HepG2 (cell line): Measurements from ENCODE around the gene LAPTM4A. TPM values are rescaled to one million over a fixed set of nuclear protein-coding genes. Genes with fewer than 3 reads are reported as not detected.
A peak's percentile ranks its signal among the peaks of the same experiment; 100 is the strongest.

Experiments used
- ARNT ChIP-seq: fragments of 450-650 bp; IDR thresholded peaks from 2 replicates; pipeline ENCODE4 v1.6.1; 2017
- CAMTA2 ChIP-seq: sonication (generic); formaldehyde crosslinking; IDR thresholded peaks from 2 replicates; pipeline ENCODE4 v1.4.0; 2020; ENCODE audit warnings: mild to moderate bottlenecking, missing genetic modification reagents, borderline replicate concordance
- CHD2 ChIP-seq: IDR thresholded peaks from 2 replicates; pipeline ENCODE4 v1.6.1; 2011; ENCODE audit warnings: low read depth, low read length, improper control_type of control experiment
- GTF3A ChIP-seq: sonication (generic); formaldehyde crosslinking; conservative IDR thresholded peaks from 2 replicates; pipeline ENCODE4 v1.4.0; 2020; ENCODE audit warnings: mild to moderate bottlenecking, missing genetic modification reagents
- JUNB ChIP-seq: sonication (generic); formaldehyde crosslinking; IDR thresholded peaks from 2 replicates; pipeline ENCODE4 v1.8.0; 2022; ENCODE audit warnings: missing genetic modification reagents, mild to moderate bottlenecking, borderline replicate concordance
- MIER2 ChIP-seq: IDR thresholded peaks from 2 replicates; pipeline ENCODE4 v1.6.1; 2016; ENCODE audit warnings: missing biosample characterization, missing genetic modification reagents
- POLR2G ChIP-seq: fragments of 200-400 bp; formaldehyde crosslinking; IDR thresholded peaks from 2 replicates; pipeline ENCODE4 v1.6.1; 2018; ENCODE audit warnings: mild to moderate bottlenecking, low read depth, low read length, moderate library complexity
- SETDB1 ChIP-seq: sonication (generic); formaldehyde crosslinking; IDR thresholded peaks from 2 replicates; pipeline ENCODE4 v1.5.1; 2020; ENCODE audit warnings: missing genetic modification reagents, mild to moderate bottlenecking, borderline replicate concordance
- SP4 ChIP-seq: sonication (generic); formaldehyde crosslinking; IDR thresholded peaks from 2 replicates; pipeline ENCODE4 v1.8.1; 2023; ENCODE audit warnings: mild to moderate bottlenecking, missing genetic modification reagents
- SRSF9 ChIP-seq: fragments of 200-400 bp; formaldehyde crosslinking; IDR thresholded peaks from 2 replicates; pipeline ENCODE4 v1.6.1; 2018; ENCODE audit warnings: borderline replicate concordance, mild to moderate bottlenecking, low read depth, low read length; ENCODE audit not compliant: insufficient read depth, poor library complexity, severe bottlenecking
- TCF7L2 ChIP-seq: IDR thresholded peaks from 2 replicates; pipeline ENCODE4 v1.6.1; 2011; ENCODE audit warnings: mild to moderate bottlenecking, low read depth, low read length, moderate library complexity
- TOPORS ChIP-seq: sonication (generic); formaldehyde crosslinking; IDR thresholded peaks from 2 replicates; pipeline ENCODE4 v1.8.0; 2023; ENCODE audit warnings: mild to moderate bottlenecking, missing genetic modification reagents
- TRIM24 ChIP-seq: sonication (generic); formaldehyde crosslinking; IDR thresholded peaks from 2 replicates; pipeline ENCODE4 v1.8.0; 2022; ENCODE audit warnings: mild to moderate bottlenecking, missing genetic modification reagents
- ZFP36 ChIP-seq: fragments of 150-350 bp; IDR thresholded peaks from 2 replicates; pipeline ENCODE4 v1.6.1; 2018; ENCODE audit warnings: borderline replicate concordance, low read length, low read depth; ENCODE audit not compliant: partially characterized antibody
- ZKSCAN5 ChIP-seq: sonication (generic); formaldehyde crosslinking; IDR thresholded peaks from 2 replicates; pipeline ENCODE4 v1.5.1; 2020; ENCODE audit warnings: mild to moderate bottlenecking, missing genetic modification reagents
- ZNF235 ChIP-seq: sonication (generic); formaldehyde crosslinking; IDR thresholded peaks from 2 replicates; pipeline ENCODE4 v1.8.1; 2023; ENCODE audit warnings: mild to moderate bottlenecking, missing genetic modification reagents, borderline replicate concordance
- ZNF547 ChIP-seq: sonication (generic); formaldehyde crosslinking; IDR thresholded peaks from 2 replicates; pipeline ENCODE4 v1.5.1; 2020; ENCODE audit warnings: mild to moderate bottlenecking, missing genetic modification reagents
- ZNF549 ChIP-seq: sonication (generic); formaldehyde crosslinking; IDR thresholded peaks from 2 replicates; pipeline ENCODE4 v1.5.0; 2020; ENCODE audit warnings: missing genetic modification reagents
- ZNF550 ChIP-seq: sonication (generic); formaldehyde crosslinking; IDR thresholded peaks from 2 replicates; pipeline ENCODE4 v1.4.0; 2020; ENCODE audit warnings: mild to moderate bottlenecking, missing genetic modification reagents, borderline replicate concordance
- ZNF570 ChIP-seq: sonication (generic); formaldehyde crosslinking; IDR thresholded peaks from 2 replicates; pipeline ENCODE4 v1.4.0; 2020; ENCODE audit warnings: mild to moderate bottlenecking, missing genetic modification reagents, borderline replicate concordance
- ZSCAN5A ChIP-seq: sonication (generic); formaldehyde crosslinking; IDR thresholded peaks from 2 replicates; pipeline ENCODE4 v1.8.0; 2022; ENCODE audit warnings: mild to moderate bottlenecking, missing genetic modification reagents, borderline replicate concordance
- polyA plus RNA-seq, 8 experiments: library from polyadenylated mRNA; depleted of rRNA in 3 of 8; stranded (reverse) in 7 of 8; unstranded in 1 of 8; fragments of >200 nt; fragmentation: Illumina TruSeq in 4 of 8; extraction: Trizol in 4 of 8; gene quantifications; 2 replicates each; pipeline versions ENCODE4 v1.2.1 to v1.2.3, GENCODE V29; 2011 to 2016; ENCODE audit warnings: low read depth in 4 of 8, missing spikeins in 1 of 8, mixed read lengths in 1 of 8; ENCODE audit not compliant: insufficient read depth in 1 of 8
- total RNA-seq, 5 experiments: library from RNA; depleted of rRNA; stranded (reverse); fragments of >200 nt; fragmentation: Illumina TruSeq; extraction: Trizol; gene quantifications; 2 replicates each; pipeline ENCODE4 v1.2.3, GENCODE V29; 2016; ENCODE audit warnings: low read depth in 1 of 5
- TF ChIP-seq, protein P1 (sequence below): sonication (generic); formaldehyde crosslinking; conservative IDR thresholded peaks from 2 replicates; pipeline ENCODE4 v1.4.0; 2020; ENCODE audit warnings: missing genetic modification reagents
- TF ChIP-seq, protein P2 (sequence below): sonication (generic); formaldehyde crosslinking; IDR thresholded peaks from 2 replicates; pipeline ENCODE4 v1.4.0; 2020; ENCODE audit warnings: mild to moderate bottlenecking, missing genetic modification reagents
- TF ChIP-seq, protein P3 (sequence below): sonication (generic); formaldehyde crosslinking; conservative IDR thresholded peaks from 2 replicates; pipeline ENCODE4 v1.8.1; 2023; ENCODE audit warnings: missing genetic modification reagents

LAPTM4A gene
- total and polyA plus RNA-seq, 2 of the 13 experiments (the other 11 are each of a cell fraction or from before 2014, with no cell fraction given): 116 to 558 TPM

DNA sequence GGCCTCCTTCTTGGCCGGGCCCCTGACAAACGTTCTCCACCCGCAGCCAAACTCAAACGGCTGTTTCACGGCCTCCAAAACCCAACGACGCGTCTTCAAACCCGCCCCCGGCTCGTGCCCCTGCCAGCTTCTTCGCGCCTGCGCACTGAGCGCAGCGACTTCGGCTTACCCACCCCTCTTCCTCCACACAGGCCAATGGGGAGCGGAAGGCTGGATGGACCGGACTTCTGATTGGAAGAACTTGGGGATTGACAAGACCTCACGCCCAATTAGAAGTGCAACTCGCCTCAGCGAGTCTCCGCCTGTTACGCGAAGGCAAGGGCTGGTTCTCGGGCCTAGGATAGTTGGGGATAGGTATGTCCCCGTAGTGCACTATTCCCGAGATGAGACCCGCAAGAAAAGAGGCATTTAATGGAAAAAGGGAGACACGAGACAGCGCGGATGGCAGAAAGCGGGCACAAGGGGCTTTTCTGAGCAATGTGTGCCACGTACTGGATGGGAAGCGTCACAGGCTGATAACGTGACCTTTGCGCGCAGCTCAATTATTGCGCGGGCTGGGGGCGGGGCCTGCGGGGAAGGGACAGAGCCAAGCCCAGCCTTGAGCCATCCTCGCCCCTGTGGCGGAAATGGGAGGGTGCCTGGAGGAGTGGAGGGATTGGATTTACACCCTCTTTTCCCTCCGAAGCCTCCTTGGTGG lies at the start of gene LAPTM4A (continued):
- peak; percentile 86 for TF ChIP-seq TOPORS (CRISPR knock-in tag)
- no peak for TF ChIP-seq ZFP36
- TF ChIP-seq SP4 (CRISPR knock-in tag): peak; percentile 83; the same call in 1 of the 2 replicates
- no peak for TF ChIP-seq MIER2
- no peak for TF ChIP-seq ZNF549 (CRISPR knock-in tag)
- no peak for TF ChIP-seq CHD2
- peak; percentile 93; the same call in 1 of the 2 replicates for TF ChIP-seq ZNF547 (CRISPR knock-in tag)
- peak; percentile 59; the same call in 1 of the 2 replicates for TF ChIP-seq SETDB1 (CRISPR knock-in tag)
- TF ChIP-seq, protein P1, sequence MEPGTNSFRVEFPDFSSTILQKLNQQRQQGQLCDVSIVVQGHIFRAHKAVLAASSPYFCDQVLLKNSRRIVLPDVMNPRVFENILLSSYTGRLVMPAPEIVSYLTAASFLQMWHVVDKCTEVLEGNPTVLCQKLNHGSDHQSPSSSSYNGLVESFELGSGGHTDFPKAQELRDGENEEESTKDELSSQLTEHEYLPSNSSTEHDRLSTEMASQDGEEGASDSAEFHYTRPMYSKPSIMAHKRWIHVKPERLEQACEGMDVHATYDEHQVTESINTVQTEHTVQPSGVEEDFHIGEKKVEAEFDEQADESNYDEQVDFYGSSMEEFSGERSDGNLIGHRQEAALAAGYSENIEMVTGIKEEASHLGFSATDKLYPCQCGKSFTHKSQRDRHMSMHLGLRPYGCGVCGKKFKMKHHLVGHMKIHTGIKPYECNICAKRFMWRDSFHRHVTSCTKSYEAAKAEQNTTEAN (CRISPR knock-in tag): peak; percentile 42
- TF ChIP-seq, protein P2, sequence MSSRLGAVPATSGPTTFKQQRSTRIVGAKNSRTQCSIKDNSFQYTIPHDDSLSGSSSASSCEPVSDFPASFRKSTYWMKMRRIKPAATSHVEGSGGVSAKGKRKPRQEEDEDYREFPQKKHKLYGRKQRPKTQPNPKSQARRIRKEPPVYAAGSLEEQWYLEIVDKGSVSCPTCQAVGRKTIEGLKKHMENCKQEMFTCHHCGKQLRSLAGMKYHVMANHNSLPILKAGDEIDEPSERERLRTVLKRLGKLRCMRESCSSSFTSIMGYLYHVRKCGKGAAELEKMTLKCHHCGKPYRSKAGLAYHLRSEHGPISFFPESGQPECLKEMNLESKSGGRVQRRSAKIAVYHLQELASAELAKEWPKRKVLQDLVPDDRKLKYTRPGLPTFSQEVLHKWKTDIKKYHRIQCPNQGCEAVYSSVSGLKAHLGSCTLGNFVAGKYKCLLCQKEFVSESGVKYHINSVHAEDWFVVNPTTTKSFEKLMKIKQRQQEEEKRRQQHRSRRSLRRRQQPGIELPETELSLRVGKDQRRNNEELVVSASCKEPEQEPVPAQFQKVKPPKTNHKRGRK (CRISPR knock-in tag): no peak
- peak; percentile 80 for TF ChIP-seq GTF3A
- no peak for TF ChIP-seq TCF7L2
- TF ChIP-seq, protein P3, sequence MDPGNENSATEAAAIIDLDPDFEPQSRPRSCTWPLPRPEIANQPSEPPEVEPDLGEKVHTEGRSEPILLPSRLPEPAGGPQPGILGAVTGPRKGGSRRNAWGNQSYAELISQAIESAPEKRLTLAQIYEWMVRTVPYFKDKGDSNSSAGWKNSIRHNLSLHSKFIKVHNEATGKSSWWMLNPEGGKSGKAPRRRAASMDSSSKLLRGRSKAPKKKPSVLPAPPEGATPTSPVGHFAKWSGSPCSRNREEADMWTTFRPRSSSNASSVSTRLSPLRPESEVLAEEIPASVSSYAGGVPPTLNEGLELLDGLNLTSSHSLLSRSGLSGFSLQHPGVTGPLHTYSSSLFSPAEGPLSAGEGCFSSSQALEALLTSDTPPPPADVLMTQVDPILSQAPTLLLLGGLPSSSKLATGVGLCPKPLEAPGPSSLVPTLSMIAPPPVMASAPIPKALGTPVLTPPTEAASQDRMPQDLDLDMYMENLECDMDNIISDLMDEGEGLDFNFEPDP (CRISPR knock-in tag): no peak
- TF ChIP-seq ZNF570 (CRISPR knock-in tag): 0 out of 2 replicates have a peak, but pooled peaks have one; percentile 57
- peak; percentile 62; the same call in 1 of the 2 replicates for TF ChIP-seq TRIM24
- no peak for TF ChIP-seq SRSF9
- TF ChIP-seq JUNB: no peak; the same call in 1 of the 2 replicates
- TF ChIP-seq ZKSCAN5: no peak
- no peak for TF ChIP-seq ARNT
- peak; percentile 94 for TF ChIP-seq ZNF550 (CRISPR knock-in tag)
- TF ChIP-seq ZNF235 (CRISPR knock-in tag): no peak
- TF ChIP-seq POLR2G: peak; percentile 99
- no peak for TF ChIP-seq ZSCAN5A (CRISPR knock-in tag)
- no peak for TF ChIP-seq CAMTA2
